Stimulated activated CD8-positive, alpha-beta memory T cell treated with anti-CD3 and anti-CD28 coated beads, Interleukin-12 subunit alpha, Interleukin-12 subunit beta, amount 100 ng/mL, for 24 hours (primary cell): ENCODE data around the gene SIM1.

ENCODE experiments used
- DNase-seq: peaks from one replicate; pipeline ENCODE4 v3.0.0-alpha.2; 2020; ENCODE audit errors: extremely low read depth

The SIM1 gene, protein sequence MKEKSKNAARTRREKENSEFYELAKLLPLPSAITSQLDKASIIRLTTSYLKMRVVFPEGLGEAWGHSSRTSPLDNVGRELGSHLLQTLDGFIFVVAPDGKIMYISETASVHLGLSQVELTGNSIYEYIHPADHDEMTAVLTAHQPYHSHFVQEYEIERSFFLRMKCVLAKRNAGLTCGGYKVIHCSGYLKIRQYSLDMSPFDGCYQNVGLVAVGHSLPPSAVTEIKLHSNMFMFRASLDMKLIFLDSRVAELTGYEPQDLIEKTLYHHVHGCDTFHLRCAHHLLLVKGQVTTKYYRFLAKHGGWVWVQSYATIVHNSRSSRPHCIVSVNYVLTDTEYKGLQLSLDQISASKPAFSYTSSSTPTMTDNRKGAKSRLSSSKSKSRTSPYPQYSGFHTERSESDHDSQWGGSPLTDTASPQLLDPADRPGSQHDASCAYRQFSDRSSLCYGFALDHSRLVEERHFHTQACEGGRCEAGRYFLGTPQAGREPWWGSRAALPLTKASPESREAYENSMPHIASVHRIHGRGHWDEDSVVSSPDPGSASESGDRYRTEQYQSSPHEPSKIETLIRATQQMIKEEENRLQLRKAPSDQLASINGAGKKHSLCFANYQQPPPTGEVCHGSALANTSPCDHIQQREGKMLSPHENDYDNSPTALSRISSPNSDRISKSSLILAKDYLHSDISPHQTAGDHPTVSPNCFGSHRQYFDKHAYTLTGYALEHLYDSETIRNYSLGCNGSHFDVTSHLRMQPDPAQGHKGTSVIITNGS

DNA sequence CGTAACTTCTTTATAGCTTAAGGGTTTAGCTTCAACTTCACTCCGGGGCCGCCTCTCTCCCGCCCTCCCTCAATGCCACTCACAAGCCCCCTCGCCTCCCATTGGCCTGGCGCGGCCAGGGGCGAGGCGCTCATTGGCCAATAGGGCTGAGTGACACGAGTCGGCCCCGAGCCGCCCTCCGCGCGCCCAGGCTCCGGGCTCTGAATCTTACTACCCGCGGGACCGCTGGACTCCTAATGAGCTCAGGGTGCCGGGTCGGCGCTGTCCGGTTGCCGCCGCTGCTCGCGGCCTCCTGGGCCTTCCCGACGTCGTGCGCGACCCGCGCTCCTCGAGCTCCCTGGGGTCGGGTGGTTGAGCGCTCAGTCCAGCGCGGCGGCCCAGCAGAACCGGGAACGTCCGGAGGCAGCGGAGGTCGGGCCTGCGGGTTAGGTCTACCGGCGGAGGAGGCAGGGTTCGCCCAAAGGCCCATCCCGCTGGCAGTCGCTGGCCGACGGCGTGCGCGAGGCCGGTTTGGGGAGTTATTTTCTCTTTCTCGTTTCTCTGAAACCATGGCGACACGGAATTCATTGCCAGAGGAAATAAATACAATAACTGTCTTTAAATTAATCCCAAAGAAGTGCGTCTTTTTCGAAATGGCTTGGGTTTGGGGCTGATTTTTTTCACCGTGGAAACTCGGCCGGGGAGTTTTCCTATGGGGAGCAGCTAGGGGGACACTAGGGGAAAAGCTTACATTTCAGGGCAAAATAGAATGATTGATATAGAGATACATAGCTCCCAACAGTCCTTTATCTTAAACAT, at the start of gene SIM1:
Gene SIM1, minus strand, starts transcription at position 19 of the 798 bp plus-strand sequence. CDS start 1,453 bp downstream, outside the sequence.
- no peak for DNase-seq

DNA sequence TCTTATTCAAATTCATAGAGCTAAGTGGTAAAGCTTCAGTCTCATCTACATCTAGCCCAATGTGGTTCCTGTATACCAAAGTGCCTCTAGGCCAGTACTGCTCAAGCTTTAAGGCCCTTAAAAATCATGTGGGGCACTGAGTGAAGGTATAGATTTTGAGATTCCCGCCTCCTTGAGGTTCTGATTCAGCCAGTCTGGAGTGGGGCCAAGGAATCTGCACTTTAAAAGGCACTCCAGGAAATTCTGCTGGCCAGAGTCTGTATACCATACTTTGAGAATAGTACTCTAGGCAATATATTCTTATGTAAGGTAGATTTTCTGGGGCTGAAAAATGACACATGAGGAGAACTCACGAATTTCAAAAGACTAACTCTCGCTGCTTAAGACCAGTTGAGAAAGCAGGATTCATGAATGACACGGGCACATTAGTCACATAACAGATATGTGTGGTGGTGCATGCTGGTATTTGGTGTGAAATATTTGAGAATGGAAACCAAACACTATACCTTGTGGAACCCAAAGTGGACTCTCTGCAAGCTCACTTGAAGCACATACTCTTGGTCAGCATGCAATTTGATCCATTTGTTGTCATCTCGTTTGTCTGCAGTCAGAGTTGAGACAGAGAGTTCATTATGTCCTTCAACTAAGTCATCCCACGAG, 47.6 kb upstream of the SIM1 start:
- DNase-seq = no peak

DNA sequence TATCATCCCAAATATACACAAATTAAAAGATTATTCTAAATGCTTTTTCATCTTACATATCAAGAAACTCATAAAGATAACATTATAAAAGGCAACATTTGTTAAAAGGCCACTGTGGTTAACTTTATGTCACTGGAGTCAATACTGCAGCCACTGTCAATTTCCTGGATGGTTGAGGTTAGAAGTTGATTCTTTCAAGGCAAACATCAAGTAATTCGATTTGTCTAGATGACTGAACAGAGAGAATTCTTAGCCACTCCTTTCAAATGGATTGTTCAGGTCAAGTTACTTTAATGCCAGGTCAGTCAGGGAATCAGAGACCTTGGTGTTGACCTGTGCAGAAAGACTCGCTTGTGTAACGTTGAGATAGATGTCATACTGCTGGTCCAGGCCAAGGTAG, 44.4 kb upstream of the SIM1 start:
- no peak for DNase-seq

DNA sequence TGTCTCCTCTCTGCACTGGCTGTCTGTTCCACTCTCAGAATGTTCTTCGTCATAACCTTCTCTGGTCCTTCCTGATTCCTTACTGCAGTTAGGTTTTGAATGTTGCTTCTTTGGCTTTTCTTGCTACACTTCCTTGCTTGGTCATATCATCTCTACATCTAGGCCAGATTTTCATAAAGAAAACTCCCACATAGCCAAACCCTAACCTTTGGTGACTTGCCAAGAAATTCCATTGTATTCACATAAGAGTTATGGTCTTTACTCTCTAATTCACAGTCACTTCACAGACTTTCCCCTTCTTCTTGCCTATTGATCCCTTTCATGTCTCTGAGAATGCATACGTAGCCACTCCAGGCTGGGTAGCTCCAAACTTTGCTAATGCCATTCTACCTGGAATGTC, 41.9 kb upstream of the SIM1 start:
- DNase-seq = no peak

DNA sequence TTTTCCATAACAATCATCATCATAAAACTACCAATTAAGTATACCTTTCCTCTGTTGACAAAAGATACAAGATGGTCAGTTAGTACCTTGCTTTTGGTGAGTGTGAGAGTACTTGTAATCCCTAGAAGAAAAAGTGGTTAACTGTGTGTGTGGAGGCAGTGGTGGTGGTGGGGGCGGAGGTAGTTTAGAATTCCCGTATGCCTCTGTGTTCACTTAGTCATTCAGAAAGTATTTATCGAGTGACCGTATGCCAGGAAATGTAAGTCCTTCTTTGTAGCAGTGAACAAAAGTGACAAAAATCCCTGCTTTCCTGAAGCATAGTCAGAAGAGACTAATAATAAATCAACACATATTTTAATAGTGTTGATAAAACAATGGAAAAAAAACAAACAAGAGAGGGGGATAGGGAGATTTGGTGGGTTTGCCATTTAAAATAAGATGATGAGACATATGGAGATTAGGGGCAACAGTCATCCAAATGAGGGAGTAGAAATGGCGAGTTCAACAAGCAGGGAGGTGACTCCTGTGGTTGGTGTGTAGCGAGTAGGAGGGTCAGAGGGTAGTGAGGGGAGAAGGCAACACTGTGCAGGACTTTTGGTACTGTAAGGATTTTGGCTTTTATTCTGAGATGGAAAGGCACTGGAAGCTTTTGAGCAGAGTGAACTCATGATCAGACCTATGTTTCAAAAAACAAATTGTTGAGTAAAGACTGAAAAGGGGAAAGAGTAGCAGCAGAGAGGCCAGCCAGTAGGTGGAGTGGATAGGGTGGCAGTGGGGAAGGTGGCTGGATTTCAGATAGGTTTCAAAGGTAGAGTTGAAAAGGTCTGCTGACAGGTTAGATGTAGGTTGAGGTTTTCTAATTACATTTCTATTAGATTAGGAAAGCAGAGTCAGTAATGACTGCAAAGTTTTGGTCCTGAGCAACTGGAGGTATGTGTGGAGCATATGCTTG, 40.3 kb upstream of the SIM1 start:
- DNase-seq = no peak

DNA sequence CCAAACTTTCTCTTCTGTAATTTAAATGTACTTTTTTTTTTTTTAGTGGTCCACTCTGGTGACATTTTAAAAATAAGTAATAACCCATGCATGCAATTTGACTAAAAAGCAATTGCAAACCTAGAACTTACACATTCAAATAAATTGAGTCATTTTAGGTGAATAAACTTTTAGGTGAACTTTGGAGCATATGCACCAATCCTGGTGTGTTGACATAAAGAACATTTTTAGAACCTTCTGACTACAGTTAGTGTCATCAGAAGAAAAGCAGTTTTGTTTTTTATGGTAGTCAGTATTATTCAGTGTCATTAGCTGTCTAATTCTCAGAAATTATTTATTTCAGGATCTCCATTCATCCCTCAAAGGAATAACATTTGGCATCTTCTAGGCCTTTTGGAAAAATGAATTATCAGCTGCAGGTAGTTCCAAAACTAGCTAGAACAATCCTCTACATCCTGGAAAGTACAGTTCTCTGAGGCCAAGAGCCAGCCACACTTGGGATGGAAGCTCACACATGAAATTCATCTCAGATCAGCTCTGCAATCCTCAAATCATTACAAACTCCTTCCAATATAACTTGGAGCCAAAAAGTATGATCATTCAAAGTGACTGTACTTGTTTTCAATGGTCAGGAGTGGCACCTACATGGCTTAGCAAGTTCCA, 38.5 kb upstream of the SIM1 start:
- DNase-seq = no peak

DNA sequence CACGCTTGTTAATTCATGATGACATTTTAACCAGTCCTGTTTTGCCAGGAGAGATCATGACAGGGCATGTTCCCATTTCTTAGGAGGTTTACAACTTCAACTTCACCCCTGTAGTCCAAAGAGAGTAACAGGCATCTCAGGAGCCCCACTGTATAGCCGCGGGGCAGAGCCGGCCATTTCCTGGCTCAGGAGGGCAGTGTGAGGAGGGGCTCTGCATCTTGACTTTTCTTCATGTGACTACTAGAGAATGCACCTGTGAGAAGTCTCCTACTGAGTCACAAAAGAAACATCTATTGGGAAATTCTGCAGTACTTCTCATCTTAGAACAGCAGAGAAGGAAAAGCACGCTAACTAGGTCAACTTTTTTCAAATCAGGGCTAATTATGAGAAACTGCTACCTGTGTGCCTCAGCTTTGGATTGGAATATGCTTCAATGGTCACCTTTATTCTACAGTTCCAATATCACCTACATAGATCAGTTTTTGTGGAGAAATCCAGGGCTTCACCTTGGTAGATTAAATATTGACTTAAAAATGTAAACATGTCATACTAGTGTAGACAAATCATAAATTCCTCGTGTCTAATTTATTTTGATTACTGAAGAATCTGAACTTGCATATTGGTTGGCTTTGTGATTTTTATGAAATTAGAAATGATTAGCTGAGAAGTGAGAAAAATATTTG, 28.6 kb upstream of the SIM1 start:
- DNase-seq = no peak

DNA sequence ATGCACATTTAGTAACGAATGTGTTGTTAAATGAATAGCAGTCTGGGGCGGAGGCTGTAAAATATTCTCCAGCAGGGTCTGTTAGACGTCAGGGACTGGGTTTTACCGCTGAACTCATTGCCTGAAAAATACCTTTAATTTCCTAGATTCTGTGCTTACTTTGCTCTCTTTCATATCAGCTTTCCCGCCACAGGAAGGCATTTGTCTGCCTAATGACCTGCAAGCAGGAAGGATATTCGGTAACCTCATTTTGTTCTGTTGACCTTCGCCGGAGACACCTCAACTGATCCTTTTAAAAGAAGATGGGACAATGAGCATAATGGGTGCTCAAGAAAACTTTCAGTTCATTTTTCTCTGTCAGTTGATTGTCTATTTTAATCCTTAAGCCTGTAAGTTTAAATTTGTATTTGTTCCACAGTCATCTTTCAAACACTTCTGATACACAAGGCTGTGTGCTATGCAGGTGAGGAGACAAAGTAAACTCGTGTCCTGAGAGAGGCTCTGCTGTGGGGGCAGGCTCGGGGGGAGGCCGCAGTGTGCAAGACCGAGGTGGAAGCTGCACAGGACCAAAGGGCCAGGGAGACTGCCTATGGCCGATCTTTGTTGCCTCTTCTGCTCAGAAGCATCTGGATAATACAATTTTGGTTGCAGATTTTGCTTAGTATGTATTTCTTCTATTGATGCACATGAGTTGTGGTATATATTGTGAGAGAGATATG, 27.4 kb upstream of the SIM1 start:
- no peak for DNase-seq

DNA sequence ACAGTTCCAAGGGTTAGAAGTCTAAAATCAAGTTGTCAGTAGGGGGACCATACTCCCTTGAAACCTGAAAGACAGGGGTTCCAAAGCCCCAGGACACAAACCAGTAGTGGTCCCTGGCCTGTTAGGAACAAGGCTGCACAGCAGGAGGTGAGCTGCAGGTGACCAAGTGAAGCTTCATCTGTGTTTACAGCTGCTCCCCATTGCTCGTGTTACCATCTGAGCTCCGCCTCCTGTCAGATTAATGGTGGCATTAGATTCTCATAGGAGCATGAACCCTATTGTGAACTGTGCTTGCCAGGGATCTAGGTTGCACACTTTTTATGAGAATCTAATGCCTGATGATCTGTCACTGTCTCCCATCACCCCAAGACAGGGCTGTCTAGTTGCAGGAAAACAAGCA, 25.3 kb upstream of the SIM1 start:
- DNase-seq = no peak

DNA sequence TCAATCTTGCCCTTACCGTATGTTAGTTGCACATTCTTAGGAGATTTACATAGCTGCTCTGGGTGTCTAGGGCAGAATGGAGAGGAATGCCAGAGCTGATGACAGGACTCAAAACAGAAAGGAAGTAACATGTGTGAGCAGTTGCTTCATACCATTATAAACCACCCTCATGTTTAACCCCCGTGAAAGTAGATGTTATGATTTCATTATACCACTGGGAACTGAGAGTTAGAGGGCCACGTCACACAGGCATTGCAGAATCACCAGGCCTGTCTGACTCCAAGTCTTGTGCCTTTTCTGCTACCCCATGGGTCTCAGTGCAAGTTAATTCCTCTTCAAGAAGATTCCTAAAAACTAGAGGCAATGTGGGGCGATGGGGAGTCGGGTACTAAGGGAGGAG, 23.5 kb upstream of the SIM1 start:
- DNase-seq = no peak

DNA sequence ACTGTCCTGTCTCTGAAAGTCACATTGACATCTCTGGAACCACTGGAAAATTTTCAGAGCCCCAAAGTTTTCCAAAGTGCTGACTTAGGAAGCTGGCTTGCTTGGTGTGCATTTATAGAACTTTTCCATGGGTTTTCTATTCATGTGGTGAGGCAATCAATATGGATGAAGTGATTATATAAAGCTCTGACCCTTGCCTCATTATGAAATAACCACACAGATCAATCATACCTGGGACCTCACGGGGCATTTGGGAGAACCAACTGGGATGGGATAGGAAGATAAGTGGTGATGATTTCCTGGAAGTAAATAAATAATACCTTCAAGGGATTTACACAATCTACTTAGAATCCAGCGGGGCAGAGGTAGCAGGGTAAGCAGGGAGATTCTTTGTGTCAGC, 22.9 kb upstream of the SIM1 start:
- no peak for DNase-seq

DNA sequence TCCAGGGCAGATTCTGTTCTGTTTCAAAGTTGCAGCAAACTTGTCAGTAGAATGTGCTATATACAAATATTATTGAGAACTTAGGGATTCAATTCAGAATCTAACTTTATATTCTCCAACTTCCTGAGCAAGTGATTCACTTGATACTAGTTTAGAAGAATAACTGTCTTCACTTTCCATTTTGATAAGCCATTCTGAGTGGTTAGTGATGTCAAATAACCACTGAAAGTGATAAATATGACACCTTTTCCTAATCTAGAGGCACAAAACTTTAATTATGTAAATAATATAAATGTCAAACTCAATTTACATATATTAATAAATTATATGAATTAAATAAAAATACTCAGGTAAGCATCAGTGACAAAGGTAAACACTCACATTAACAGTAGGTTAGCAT, 20.5 kb upstream of the SIM1 start:
- DNase-seq = no peak

DNA sequence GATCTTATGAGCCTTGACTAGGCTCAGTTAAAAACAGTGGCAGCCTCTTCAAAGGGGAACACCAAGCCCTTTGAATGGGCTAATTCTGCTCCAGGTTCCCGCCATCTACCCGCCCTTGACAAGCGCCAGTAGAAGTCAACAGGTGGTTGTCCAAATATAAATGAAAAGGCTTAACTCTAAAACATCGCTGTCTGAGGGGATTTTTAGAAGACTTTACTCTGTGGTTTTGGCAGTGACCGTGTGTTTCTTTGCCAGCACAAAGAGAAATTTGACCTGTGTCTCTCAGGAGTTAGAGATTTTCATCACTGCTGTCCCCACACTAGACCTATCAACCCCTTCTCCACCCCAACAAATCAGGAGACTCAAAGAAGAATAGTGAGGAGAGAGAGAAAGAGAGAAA, 19.8 kb upstream of the SIM1 start:
- no peak for DNase-seq

DNA sequence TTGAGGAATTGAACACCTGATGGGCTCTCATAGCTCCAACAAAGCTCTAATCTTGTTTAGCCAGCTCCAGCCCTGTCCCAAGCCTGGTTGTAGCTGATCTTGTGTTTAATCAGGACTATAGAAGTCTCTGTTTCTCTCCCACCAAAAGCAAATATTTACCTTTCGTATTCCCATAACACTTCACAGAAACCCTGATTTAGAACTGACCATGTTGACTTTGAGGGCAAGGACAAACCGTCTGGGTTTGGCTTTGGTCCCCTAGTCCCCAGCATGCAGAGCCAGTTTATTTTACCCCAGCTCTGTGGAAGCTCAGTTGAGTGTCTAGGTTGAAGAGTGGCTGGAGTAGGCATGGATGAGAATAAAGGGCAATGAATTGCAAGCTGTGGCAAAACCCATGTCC, 18.0 kb upstream of the SIM1 start:
- DNase-seq = no peak

DNA sequence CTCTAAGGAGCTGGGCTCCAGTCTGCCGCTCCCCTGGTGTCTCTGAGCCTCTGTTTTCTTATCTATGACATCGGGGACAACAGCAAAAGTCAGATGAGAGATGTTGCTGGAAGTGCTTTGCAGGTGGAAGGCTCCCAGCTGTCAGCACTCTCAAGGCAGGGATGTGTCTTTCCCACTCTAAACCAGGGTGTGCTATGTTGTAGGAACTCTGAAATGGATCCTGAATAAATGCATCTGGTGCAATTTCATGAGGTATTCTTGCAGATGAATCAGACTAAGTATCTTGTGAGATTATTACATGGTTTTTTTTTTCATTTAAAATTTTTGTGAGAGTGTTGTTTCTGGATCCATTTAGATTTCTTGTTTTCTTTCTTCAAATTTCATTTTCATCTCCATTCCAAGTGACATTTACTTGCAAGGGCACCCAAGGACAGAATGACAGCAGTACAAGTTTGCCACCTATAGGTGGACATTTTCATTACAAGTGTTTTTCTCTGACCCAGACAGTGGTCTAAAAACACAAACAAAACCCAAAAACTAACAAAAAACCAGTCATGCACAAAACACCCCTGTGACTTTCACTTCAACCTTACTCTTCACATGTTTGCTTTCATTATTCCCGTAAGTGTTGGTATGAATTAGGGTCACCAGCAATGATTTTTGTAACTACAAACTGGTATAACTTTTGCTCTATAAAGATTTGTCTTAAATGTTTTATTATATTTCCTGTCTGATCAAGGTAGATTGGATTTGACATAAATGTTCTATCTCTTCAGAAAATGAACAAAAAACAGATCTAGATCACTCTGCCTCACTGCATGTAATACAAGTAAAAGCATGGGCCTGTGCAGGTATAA, 14.7 kb upstream of the SIM1 start:
- DNase-seq = no peak

DNA sequence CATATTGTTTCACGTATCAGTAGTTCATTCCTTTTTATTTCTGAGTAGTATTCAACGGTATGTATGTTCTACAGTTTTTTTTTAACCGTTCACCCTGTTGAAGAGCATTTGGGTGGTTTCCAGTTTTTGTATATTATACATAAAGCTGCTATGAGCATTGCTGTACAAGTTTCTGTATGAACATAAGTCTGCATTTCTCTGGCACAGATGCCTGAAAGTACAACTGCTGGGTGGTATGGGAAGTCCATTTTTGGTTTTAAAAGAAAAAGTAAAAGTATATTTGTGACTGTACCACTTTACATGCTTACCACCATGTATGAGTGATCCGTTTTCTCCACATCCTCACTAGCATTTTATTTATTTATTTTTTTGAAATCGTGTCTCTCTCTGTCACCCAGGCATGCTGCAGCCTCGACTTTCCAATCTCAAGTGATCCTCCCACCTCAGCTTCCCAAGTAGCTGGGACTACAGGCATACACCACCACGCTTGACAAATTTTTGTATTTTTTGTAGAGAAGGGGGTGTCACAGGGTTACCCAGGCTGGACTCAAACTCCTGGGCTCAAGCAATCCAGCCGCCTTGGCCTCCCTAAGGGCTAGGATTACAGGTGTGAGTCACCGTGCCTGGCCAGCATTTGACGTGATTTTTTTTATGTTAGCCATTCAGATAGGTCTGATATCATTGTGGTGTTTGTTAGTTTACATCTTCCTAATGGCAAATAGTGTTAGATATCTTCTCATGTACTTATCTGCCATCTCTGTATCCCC, 11.0 kb upstream of the SIM1 start:
- no peak for DNase-seq

DNA sequence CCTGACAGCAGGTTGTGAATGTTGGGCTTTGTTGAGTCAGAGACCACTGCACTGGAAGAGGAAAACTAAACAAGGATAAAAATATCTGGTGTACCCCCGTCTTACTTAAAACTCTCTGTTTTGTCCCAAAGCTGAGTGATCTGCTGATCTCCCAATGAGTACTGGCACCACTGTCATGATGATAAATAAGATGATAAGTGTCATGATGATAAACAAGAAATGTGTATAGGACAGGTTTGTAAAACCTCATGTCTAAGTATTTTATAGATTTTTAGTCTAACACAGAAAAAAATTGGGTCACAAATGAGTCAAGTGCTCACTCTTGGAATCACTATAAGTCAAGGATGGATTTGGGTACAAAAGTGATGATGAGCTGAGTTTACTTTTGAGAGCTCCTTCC, 8.5 kb upstream of the SIM1 start:
- no peak for DNase-seq
